Heart right ventricle (tissue), 16 donors: Measurements from ENCODE around the gene STIM2. TPM values are rescaled to one million over a fixed set of nuclear protein-coding genes. Genes with fewer than 3 reads are reported as not detected.

Source experiments
- ATAC-seq, 8 donors: fragments of 200-7000 bp; cut with Tn5 transposase; one replicate each; pipeline ENCODE4 v1.9.1; 2020; ENCODE audit warnings: mild to moderate bottlenecking in 8 of 8, moderate library complexity in 8 of 8, moderate number of reproducible peaks in 1 of 8
- DNase-seq, 2 donors: peaks; one replicate each; pipeline ENCODE4 v3.0.0-alpha.2; 2020
- H3K27ac ChIP-seq, 10 donors: fragments of 200-600 bp; sonication (generic) in 2 of 10; one replicate each; pipeline versions ENCODE4 v1.5.0 to v1.8.0; 2020 to 2022; ENCODE audit warnings: mild to moderate bottlenecking in 3 of 10
- H3K27me3 ChIP-seq, 7 donors: fragments of 200-600 bp; one replicate each; pipeline ENCODE4 v1.8.0; 2021 to 2022; ENCODE audit warnings: mild to moderate bottlenecking in 2 of 7
- H3K36me3 ChIP-seq, 9 donors: fragments of 200-600 bp; sonication (generic) in 1 of 9; one replicate each; pipeline versions ENCODE4 v1.5.0 to v1.8.0; 2020 to 2022; ENCODE audit warnings: mild to moderate bottlenecking in 2 of 9
- H3K4me1 ChIP-seq, 9 donors: fragments of 200-600 bp; sonication (generic) in 1 of 9; one replicate each; pipeline versions ENCODE4 v1.5.0 to v1.8.0; 2020 to 2022; ENCODE audit warnings: mild to moderate bottlenecking in 4 of 9
- H3K4me3 ChIP-seq, 10 donors: fragments of 200-600 bp; sonication (generic) in 2 of 10; one replicate each; pipeline versions ENCODE4 v1.5.0 to v1.8.0; 2020 to 2022; ENCODE audit warnings: mild to moderate bottlenecking in 7 of 10, moderate library complexity in 2 of 10
- H3K9me3 ChIP-seq, 11 donors: fragments of 200-600 bp in 10 of 11; sonication (generic) in 2 of 11; one replicate each; pipeline versions ENCODE4 v1.5.0 to v1.8.0; 2013 to 2022; ENCODE audit warnings: mild to moderate bottlenecking in 2 of 11, control low read depth in 1 of 11, moderate library complexity in 1 of 11
- CTCF ChIP-seq, 9 donors: fragments of 200-600 bp; sonication (generic) in 2 of 9; IDR thresholded peaks; one replicate each; pipeline versions ENCODE4 v1.5.0 to v1.8.0; 2021 to 2022; ENCODE audit warnings: antibody characterized with exemption in 9 of 9, mild to moderate bottlenecking in 5 of 9, moderate library complexity in 1 of 9
- WGBS, 2 donors: extraction: QIAGEN DNeasy Blood & Tissue Kit; methylation state at CpG; one replicate each; pipeline ENCODE4 v1.1.7; 2013; ENCODE audit warnings: inconsistent platforms in 1 of 2; 5-methylcytosine and 5-hydroxymethylcytosine counted together
- intact Hi-C, 10 donors: fragments of 100-400 bp; cut with DNase I; formaldehyde crosslinking; loops; one replicate each; pipeline versions ENCODE4 v1.11.1 to v1.14.2; 2022
- polyA plus RNA-seq, 2 donors: library from polyadenylated mRNA; stranded (reverse); fragments of 200-250 nt; gene quantifications; one replicate each; pipeline ENCODE4 v1.2.3, GENCODE V29; 2013
- total RNA-seq, 10 donors: library from RNA; stranded (reverse); fragmentation: NEBNext Ultra II Directional in 3 of 10; extraction: Animal tissue kit (Norgen Biotek cat#: 25700) in 3 of 10; gene quantifications; one replicate each; pipeline versions ENCODE4 v1.2.1 to v1.2.4, GENCODE V29; 2021 to 2023
- donor health status: Arrhythmogenic right ventricular cardiomyopathy.
- donor health status: ischemic (EF 13 %, LVEDD 7.1; RV severe dilation, severe dysfunction).
- donor health status: healthy with polysubstance abuse.
- donor health status: DM: no; HTN: yes; CAD: no.
- donor health status: DM: no; HTN: no; CAD: no.
- donor health status: ischemic (EF 25% LVEDD 6.9; RV normal size, moderate dysfunction).
- donor health status: ischemic (EF 25% LVEDD 5.7; RV mildly dilated, moderate dysfunction).
- donor health status: healthy.
- donor health status: DM: yes; HTN: yes; CAD: no.
- donor health status: Ischemic cardiomyopathy.
- donor health status: ischemic (EF 35%, LVEDD 5.7; RV mildly dilated, moderate dysfunction).
- donor health status: nonischemic (EF 11% LVEDD 7.7; RV severe dilation, severe dysfunction).
- donor health status: DM: yes; HTN: yes; CAD: no.
- donor health status: PGD.
- donor health status: ischemic (EF 29% LVEDD 5.4; RV normal size, mild dysfunction).
- donor health status: nonischemic (EF 23%, LVEDD 6.1; RV moderate dilation, normal function).

The STIM2 gene
- total and polyA plus RNA-seq, 12 donors, result 5.2 to 13.5 (median 9.6) TPM

GRCh38 chr4:27005501-27005900, 144.9 kb downstream of the STIM2 start:
- no peak for ATAC-seq
- H3K36me3 ChIP-seq, result peaks cover 0 to 43% (median 4%) of the 10 kb centered on the region in 9 donors
- H3K27me3 ChIP-seq, result no peaks in the 10 kb centered on the region
- no peak for DNase-seq
- TF ChIP-seq CTCF (IDR thresholded peaks at IDR 0.05), result no peak
- no peaks in the 10 kb centered on the region for H3K9me3 ChIP-seq
- H3K27ac ChIP-seq, result peak overlapping the region in 2 of 10 donors; percentile 12 to 55
- H3K4me3 ChIP-seq, result no peak overlapping the region
- intact Hi-C loops, result loop anchor here in 7 of 10 donors (5.0 to 10.0 kb wide), 8 partner anchors 141 to 671 kb away; partner anchors contain the start of genes STIM2 (in 4 of the 7) and TBC1D19 (in 1 of the 7)
- peaks cover 0 to 27% (median 8%) of the 10 kb centered on the region in 9 donors for H3K4me1 ChIP-seq

GRCh38 chr4:27005905-27006590, 145.4 kb downstream of the STIM2 start:
- H3K9me3 ChIP-seq, result no peaks in the 10 kb centered on the region
- H3K4me3 ChIP-seq, result no peak overlapping the region
- intact Hi-C loops, result loop anchor here in 7 of 10 donors (5.0 to 10.0 kb wide), 8 partner anchors 141 to 671 kb away; partner anchors contain the start of genes STIM2 (in 4 of the 7) and TBC1D19 (in 1 of the 7)
- H3K27ac ChIP-seq, result peak overlapping the region in 2 of 10 donors; percentile 12 to 55
- peaks cover 0 to 29% (median 8%) of the 10 kb centered on the region in 9 donors for H3K4me1 ChIP-seq
- peaks cover 0 to 43% (median 4%) of the 10 kb centered on the region in 9 donors for H3K36me3 ChIP-seq
- TF ChIP-seq CTCF (IDR thresholded peaks at IDR 0.05), result no peak
- ATAC-seq, result no peak
- H3K27me3 ChIP-seq, result no peaks in the 10 kb centered on the region
- no peak for DNase-seq
- 62 to 67% methylated on average over 10 of the region's 10 CpGs for WGBS, 2 donors

- Histone ChIP-seq H3K4me3 (no peak overlapping the region), H3K4me1 (peaks cover 0 to 29% (median 8%) of the 10 kb centered on the region in 9 donors), H3K36me3 (peaks cover 0 to 43% (median 4%) of the 10 kb centered on the region in 9 donors), H3K9me3 (no peaks in the 10 kb centered on the region), H3K27ac (no peak overlapping the region), H3K27me3 (no peaks in the 10 kb centered on the region)
- WGBS, 2 donors, result 19 to 32% methylated on average over 2 of the region's 2 CpGs
- ATAC-seq (no peak), DNase-seq (no peak)
- intact Hi-C loops, result loop anchor here in 7 of 10 donors (5.0 to 10.0 kb wide), 8 partner anchors 142 to 672 kb away; partner anchors contain the start of genes STIM2 (in 4 of the 7) and TBC1D19 (in 1 of the 7)
- TF ChIP-seq CTCF (IDR thresholded peaks at IDR 0.05), result no peak
Observed at GRCh38 chr4:27006646-27007045, 146.0 kb downstream of the STIM2 start.

- Histone ChIP-seq H3K27me3 (no peaks in the 10 kb centered on the region), H3K4me3 (no peak overlapping the region), H3K9me3 (no peaks in the 10 kb centered on the region), H3K36me3 (peaks cover 0 to 35% (median 4%) of the 10 kb centered on the region in 9 donors), H3K4me1 (peaks cover 0 to 29% (median 8%) of the 10 kb centered on the region in 9 donors), H3K27ac (no peak overlapping the region)
- ATAC-seq (no peak), DNase-seq (no peak)
- intact Hi-C loops, result loop anchor here in 7 of 10 donors (5.0 to 10.0 kb wide), 8 partner anchors 143 to 673 kb away; partner anchors contain the start of genes STIM2 (in 4 of the 7) and TBC1D19 (in 1 of the 7)
- 95 to 96% methylated on average over 3 of the region's 3 CpGs for WGBS, 2 donors
- no peak for TF ChIP-seq CTCF (IDR thresholded peaks at IDR 0.05)
Observed at GRCh38 chr4:27007507-27007906, 146.9 kb downstream of the STIM2 start.
